ENCODE data around the gene STEAP3. TPM values are rescaled to one million over a fixed set of nuclear protein-coding genes. Genes with fewer than 3 reads are reported as not detected.

STEAP3 gene
- total RNA-seq, 1 donor from 2014 or later: 0.55 TPM

DNA sequence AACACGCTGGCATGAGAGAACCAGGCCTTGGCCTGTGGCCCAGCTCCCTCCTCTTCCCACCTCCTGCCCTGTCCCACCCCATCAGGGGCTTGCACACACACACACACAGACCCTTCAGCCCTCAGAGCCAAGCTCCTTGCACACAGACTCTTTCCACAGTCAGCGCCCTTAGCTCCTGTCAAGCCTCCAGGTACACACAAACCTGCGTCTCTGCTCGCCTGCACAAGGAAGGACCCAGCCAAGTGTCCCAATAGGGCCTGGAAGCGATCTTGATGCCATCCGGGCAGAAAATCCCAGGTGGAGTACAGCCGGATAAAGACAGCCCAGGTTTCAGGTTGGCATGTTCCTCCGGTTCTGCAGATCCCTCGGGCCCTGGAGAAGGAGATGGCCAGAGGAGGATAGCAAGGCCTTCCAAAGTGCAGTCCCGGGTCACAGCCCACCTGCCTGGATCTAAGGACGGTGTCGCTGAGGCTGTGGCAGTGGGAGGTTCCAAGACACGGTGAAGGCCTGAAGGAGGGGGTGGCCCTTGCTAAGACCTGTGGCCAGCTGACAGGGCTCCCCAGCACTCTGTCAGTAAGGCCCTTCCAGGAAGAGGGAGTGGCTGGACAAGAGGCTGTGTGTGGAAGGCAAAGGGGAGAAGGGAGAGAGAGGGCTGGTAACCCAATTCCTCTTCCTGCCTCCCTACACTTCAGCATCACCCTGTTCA is 18.5 kb upstream of the STEAP3 start:
- Mint-ChIP-seq H3K27me3 (ENCODE audit: low read depth) (no peaks in the 10 kb centered on the region), H3K4me1 (ENCODE audit: low read depth) (no peaks in the 10 kb centered on the region), H3K27ac (no peak overlapping the region), H3K4me3 (ENCODE audit: low read depth) (no peak overlapping the region), H3K9me3 (no peaks in the 10 kb centered on the region), H3K36me3 (ENCODE audit: low read depth) (no peaks in the 10 kb centered on the region)
- no peak for DNase-seq (ENCODE audit: low spot score)
- intact Hi-C loops (cut with micrococcal nuclease): no loop called here

DNA sequence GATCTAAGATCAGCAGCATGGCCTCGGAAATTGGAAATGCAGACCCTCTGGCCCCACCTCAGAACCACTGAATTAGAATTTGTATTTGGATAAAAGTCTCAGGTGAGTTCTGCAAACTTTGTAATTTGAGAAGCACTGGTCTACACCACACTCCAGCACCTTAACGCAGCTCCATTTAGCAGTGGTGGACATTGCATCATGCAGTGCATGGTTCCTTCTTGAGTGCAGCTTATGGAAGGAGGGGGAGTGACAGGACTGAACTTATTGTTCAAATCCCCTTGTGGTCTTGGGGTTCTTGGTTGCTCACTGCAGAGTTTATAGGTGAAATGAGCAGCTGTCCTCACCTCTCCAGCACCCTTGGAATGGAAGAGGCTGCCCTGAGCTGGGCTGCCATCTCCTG is 17.4 kb upstream of the STEAP3 start:
- Mint-ChIP-seq H3K9me3 (no peaks in the 10 kb centered on the region), H3K4me1 (ENCODE audit: low read depth) (no peaks in the 10 kb centered on the region), H3K4me3 (ENCODE audit: low read depth) (no peak overlapping the region), H3K36me3 (ENCODE audit: low read depth) (no peaks in the 10 kb centered on the region), H3K27ac (no peak overlapping the region), H3K27me3 (ENCODE audit: low read depth) (no peaks in the 10 kb centered on the region)
- no peak for DNase-seq (ENCODE audit: low spot score)
- intact Hi-C loops (cut with micrococcal nuclease): no loop called here

DNA sequence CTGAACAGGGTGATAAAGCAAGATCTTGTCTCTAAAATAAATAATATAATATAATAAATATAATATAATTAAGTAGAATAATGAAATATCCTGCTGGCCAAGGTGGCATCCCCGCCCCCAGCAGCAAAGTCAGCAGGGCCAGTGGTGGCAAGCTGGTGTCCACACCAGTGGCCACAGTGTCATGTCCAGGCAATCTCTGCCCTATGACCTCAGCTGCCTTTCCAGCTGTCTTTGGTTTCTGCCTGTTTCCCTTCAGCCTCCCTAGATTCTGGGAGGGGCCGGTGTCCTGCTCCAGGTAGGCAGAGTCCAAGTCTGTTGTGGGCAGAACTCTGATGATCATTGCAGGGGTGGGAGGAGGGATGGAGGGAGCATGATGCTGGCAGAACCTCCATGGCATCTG is 16.2 kb upstream of the STEAP3 start:
- no peaks in the 10 kb centered on the region for H3K9me3 Mint-ChIP-seq
- DNase-seq (ENCODE audit: low spot score): no peak
- H3K4me3 Mint-ChIP-seq (ENCODE audit: low read depth): no peak overlapping the region
- H3K4me1 Mint-ChIP-seq (ENCODE audit: low read depth): no peaks in the 10 kb centered on the region
- no peak overlapping the region for H3K27ac Mint-ChIP-seq
- H3K27me3 Mint-ChIP-seq (ENCODE audit: low read depth): no peaks in the 10 kb centered on the region
- no peaks in the 10 kb centered on the region for H3K36me3 Mint-ChIP-seq (ENCODE audit: low read depth)
- intact Hi-C loops (cut with micrococcal nuclease): no loop called here

DNA sequence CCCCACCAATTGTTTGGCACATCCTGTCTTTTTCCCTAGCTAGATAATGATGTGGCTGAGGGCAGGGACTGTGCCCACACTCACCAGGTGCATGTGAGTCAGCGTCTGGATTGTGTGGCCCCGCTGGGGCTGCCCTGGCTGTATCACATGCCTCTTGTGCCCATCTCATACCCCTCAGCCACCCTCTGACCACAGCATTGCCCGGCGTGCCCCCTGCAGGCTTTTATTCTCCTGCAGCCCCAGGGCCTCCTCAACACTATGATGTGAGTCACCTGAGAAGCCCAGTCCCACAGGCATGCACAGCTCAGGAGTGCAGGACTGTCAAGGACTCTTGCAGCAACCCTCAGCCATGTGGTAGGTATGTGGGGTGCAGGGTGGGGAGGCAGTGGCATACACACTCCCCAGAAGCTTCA is 14.8 kb upstream of the STEAP3 start:
- H3K4me3 Mint-ChIP-seq (ENCODE audit: low read depth): no peak overlapping the region
- no peak for DNase-seq (ENCODE audit: low spot score)
- no peaks in the 10 kb centered on the region for H3K27me3 Mint-ChIP-seq (ENCODE audit: low read depth)
- no peak overlapping the region for H3K27ac Mint-ChIP-seq
- H3K36me3 Mint-ChIP-seq (ENCODE audit: low read depth): no peaks in the 10 kb centered on the region
- H3K9me3 Mint-ChIP-seq: no peaks in the 10 kb centered on the region
- intact Hi-C loops (cut with micrococcal nuclease): no loop called here
- no peaks in the 10 kb centered on the region for H3K4me1 Mint-ChIP-seq (ENCODE audit: low read depth)

DNA sequence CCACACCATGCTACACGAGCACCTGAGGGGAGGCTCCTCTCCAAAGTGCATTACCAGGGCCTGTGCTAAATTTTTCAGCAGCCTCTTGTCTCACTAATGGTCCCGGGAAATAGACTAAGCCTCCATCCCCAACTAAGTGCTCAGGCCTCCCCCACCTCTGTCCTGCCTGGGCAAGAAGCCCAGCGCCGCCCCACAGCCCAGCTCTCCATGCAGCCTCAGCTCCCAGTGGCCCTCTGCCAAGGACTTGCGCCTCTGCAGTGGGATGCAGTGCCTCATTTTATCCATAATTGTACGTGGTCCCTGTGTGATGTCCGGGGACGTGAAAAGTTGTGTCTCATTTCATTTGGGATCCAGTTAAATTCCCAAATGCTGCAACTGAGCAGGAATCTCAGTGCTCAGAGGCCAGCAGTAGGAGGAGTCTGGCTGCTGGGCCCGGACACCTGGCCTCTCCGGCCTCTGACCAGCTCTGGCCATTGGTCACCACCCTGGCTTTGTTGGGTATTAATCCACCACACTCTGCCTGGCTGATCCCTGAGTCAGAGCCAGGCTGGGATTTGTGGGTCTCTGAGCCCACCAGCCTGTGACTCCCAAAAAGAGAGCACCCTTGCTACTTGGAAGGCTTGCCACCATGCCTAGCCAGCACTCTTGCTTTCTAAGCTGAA is 11.4 kb upstream of the STEAP3 start:
- intact Hi-C loops (cut with micrococcal nuclease): no loop called here
- Mint-ChIP-seq H3K9me3 (no peaks in the 10 kb centered on the region), H3K36me3 (ENCODE audit: low read depth) (no peaks in the 10 kb centered on the region), H3K27ac (no peak overlapping the region), H3K4me3 (ENCODE audit: low read depth) (no peak overlapping the region), H3K4me1 (ENCODE audit: low read depth) (no peaks in the 10 kb centered on the region), H3K27me3 (ENCODE audit: low read depth) (no peaks in the 10 kb centered on the region)
- no peak for DNase-seq (ENCODE audit: low spot score)

DNA sequence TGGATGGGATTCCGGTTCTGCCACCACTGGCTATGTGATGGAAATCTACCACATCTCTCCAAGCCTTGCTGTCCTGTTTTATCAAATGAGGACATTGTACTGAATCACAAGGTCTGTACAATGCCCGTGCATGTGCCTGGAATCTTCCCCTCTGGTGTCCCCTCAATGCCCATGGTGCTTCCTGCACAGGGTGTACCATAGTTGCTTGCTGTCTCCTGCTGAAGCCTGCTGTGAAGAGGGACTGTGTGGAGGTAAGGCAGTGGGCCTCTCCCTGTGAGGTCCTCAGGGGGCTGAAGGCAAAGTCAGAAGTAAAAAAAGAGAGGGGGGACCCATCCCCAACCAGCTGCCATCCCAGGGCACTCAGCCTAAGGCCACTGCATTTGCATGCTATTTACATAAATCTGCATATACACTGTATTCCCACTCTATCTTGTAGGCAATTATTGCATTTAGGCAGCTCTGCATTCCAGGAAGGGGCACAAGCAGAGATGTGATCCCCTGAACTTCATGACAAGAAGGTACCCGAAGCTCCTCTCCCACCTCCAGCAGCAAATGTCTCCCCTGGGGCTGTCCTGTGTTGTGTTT is 9.1 kb upstream of the STEAP3 start:
- H3K27ac Mint-ChIP-seq: no peak overlapping the region
- no peak for DNase-seq (ENCODE audit: low spot score)
- intact Hi-C loops (cut with micrococcal nuclease): no loop called here
- no peaks in the 10 kb centered on the region for H3K4me1 Mint-ChIP-seq (ENCODE audit: low read depth)
- no peaks in the 10 kb centered on the region for H3K9me3 Mint-ChIP-seq
- no peaks in the 10 kb centered on the region for H3K27me3 Mint-ChIP-seq (ENCODE audit: low read depth)
- no peak overlapping the region for H3K4me3 Mint-ChIP-seq (ENCODE audit: low read depth)
- no peaks in the 10 kb centered on the region for H3K36me3 Mint-ChIP-seq (ENCODE audit: low read depth)

DNA sequence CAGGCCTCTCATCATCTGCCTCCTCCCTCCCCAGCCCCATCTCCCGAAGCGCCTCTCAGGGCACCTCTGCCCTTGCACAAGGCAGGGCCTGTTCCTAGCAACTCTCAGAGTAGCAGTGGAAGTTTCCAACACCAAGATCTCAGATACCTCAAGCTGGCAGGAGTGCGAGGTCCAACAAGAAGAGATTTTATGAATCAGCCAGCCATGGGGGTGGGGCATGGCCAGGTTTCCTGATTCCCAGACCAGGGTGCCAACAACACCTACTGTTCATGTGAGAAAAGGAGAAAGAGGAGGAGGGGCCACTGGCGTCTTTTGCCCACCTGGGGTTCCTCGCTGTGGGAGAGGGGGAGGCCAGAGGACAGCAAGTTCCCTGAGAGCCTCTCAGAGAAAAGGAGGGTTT is 6.6 kb upstream of the STEAP3 start:
- Mint-ChIP-seq H3K9me3 (no peaks in the 10 kb centered on the region), H3K27ac (no peak overlapping the region), H3K36me3 (ENCODE audit: low read depth) (no peaks in the 10 kb centered on the region), H3K4me3 (ENCODE audit: low read depth) (no peak overlapping the region), H3K4me1 (ENCODE audit: low read depth) (no peaks in the 10 kb centered on the region), H3K27me3 (ENCODE audit: low read depth) (peaks cover 8% of the 10 kb centered on the region)
- DNase-seq (ENCODE audit: low spot score): no peak
- intact Hi-C loops (cut with micrococcal nuclease): no loop called here

DNA sequence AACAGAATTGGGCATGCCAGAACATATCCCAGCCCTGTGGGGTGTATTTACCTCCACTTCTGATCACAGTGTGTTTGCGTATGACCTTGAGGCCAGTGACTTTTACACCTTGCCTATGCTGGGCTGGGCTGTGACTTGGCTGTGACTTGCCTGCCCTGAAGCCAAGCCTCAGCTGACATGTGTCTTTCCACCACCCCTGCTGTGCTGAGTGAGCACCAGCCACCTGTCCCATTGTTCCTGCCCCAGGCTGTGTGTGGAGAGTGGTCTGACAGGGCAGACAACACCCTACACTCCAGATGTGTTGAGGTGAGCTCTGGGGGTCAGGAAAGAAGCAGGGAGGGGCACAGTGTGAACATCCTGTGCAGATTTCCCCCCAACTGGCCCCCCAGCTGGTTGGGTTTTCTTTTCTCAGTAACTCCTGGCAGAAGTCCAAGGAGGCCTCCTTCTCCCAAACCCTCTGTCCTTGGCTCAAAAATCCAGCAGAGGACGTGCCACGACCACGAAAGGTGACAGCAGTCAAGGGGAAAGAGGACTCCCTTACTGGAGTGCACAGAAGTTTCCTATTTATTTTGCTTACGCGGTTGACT is 5.1 kb upstream of the STEAP3 start:
- no peaks in the 10 kb centered on the region for H3K36me3 Mint-ChIP-seq (ENCODE audit: low read depth)
- no peak for DNase-seq (ENCODE audit: low spot score)

DNA sequence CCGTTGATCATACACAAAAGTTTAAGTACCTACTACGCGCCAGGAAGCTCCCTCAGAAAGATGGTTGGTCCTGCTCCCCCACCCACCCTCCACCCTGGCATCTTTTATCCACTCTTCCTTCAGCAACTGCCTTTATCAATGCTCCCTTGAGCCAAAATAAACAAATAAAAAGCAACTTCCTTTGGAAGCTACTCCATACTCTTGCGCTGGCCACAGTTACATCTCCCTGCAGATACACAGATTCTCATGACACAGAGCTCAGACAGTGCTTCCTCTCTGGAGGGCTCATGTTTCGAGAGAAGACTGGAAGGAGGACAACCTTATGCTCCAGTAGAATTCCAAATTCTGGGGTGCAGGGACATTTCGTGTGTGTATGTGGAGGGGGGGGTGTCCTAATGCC is 3.8 kb upstream of the STEAP3 start:
- Mint-ChIP-seq H3K27me3 (ENCODE audit: low read depth) (peaks cover 25% of the 10 kb centered on the region), H3K4me1 (ENCODE audit: low read depth) (no peaks in the 10 kb centered on the region), H3K4me3 (ENCODE audit: low read depth) (no peak overlapping the region), H3K36me3 (ENCODE audit: low read depth) (no peaks in the 10 kb centered on the region), H3K27ac (no peak overlapping the region), H3K9me3 (no peaks in the 10 kb centered on the region)
- no peak for DNase-seq (ENCODE audit: low spot score)
- intact Hi-C loops (cut with micrococcal nuclease): no loop called here

More for the DNA sequence above, 5.1 kb upstream of the STEAP3 start:
- H3K27ac Mint-ChIP-seq: no peak overlapping the region
- H3K9me3 Mint-ChIP-seq: no peaks in the 10 kb centered on the region
- H3K4me3 Mint-ChIP-seq (ENCODE audit: low read depth): no peak overlapping the region
- no peaks in the 10 kb centered on the region for H3K4me1 Mint-ChIP-seq (ENCODE audit: low read depth)
- intact Hi-C loops (cut with micrococcal nuclease): no loop called here
- H3K27me3 Mint-ChIP-seq (ENCODE audit: low read depth): peaks cover 20% of the 10 kb centered on the region

DNA sequence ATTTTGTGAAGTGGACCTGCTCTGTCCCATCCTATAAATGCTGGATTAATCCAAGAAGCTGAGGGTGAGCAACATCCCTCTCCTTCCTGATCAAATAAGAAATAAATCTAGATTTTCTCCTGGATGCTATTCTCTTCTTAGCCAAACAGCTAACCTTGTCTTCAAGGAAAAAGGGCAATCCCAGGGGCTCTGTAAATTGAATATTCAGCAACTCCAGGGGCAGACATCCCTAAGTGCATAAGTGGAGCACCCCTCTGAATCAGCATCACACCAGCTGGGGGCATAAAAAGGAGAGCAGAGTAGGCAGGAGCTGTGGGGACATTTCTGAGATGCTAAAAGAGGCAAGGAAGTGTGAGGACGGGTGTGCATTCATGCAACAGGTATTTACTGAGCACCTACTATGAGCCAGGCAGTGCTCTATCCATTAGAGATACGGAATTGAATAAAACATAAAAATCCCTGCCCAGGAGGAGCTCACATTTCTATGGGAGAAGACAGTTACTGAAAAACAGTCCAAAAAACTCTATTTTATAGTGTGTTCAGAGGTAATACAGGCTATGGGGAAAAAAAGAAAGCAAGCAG is 2.8 kb upstream of the STEAP3 start:
- H3K4me1 Mint-ChIP-seq (ENCODE audit: low read depth): no peaks in the 10 kb centered on the region
- intact Hi-C loops (cut with micrococcal nuclease): no loop called here
- peaks cover 33% of the 10 kb centered on the region for H3K27me3 Mint-ChIP-seq (ENCODE audit: low read depth)
- no peak overlapping the region for H3K27ac Mint-ChIP-seq
- no peak overlapping the region for H3K4me3 Mint-ChIP-seq (ENCODE audit: low read depth)
- H3K9me3 Mint-ChIP-seq: no peaks in the 10 kb centered on the region
- no peaks in the 10 kb centered on the region for H3K36me3 Mint-ChIP-seq (ENCODE audit: low read depth)
- no peak for DNase-seq (ENCODE audit: low spot score)

DNA sequence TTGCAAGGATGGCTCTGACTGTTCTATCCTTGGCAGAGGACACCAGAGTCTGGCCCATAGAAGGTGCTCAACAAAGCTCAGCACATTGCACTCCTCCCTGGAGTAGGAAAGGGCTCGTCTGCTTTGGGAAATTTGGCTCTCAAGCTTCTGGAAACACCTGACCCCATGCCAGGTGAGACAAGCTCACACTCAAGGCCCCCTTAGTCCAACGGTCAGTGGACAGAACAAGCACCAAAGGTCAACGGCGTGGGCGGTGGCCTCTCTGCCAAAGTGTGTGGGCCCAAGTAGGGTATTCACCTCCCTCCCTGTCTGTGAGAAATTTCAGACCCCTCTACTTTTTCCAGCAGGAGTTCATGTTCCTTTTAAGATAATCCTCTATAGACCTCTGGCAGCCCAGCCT is 2.0 kb upstream of the STEAP3 start:
- no peak overlapping the region for H3K27ac Mint-ChIP-seq
- peaks cover 34% of the 10 kb centered on the region for H3K27me3 Mint-ChIP-seq (ENCODE audit: low read depth)
- no peaks in the 10 kb centered on the region for H3K9me3 Mint-ChIP-seq
- H3K36me3 Mint-ChIP-seq (ENCODE audit: low read depth): no peaks in the 10 kb centered on the region
- DNase-seq (ENCODE audit: low spot score): no peak
- intact Hi-C loops (cut with micrococcal nuclease): no loop called here
- no peaks in the 10 kb centered on the region for H3K4me1 Mint-ChIP-seq (ENCODE audit: low read depth)
- no peak overlapping the region for H3K4me3 Mint-ChIP-seq (ENCODE audit: low read depth)

DNA sequence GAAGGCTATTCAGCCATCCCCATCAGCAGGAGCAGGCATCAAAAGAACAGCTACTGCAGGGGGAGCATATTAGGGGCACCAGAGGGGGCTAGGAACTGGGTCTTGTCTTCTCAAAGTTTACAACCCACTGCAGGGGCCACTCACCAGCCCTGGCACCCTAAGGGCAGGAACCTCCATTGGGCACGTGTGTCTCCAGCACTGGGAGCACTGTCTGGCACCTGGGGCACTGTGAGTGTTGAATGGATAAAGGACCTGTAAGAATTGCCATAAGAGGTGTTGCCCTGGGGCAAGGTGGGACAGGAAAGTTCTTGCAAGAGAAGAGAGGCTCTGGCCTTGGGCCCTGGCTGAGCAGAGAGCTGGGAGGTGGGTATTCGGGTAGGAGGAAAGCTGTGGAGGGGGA is 1.4 kb upstream of the STEAP3 start:
- H3K27me3 Mint-ChIP-seq (ENCODE audit: low read depth): peaks cover 34% of the 10 kb centered on the region
- no peak overlapping the region for H3K4me3 Mint-ChIP-seq (ENCODE audit: low read depth)
- H3K36me3 Mint-ChIP-seq (ENCODE audit: low read depth): no peaks in the 10 kb centered on the region
- no peaks in the 10 kb centered on the region for H3K4me1 Mint-ChIP-seq (ENCODE audit: low read depth)
- intact Hi-C loops (cut with micrococcal nuclease): no loop called here
- no peak for DNase-seq (ENCODE audit: low spot score)
- H3K9me3 Mint-ChIP-seq: no peaks in the 10 kb centered on the region
- H3K27ac Mint-ChIP-seq: no peak overlapping the region

All from activated T-helper 2 cell treated with anti-CD3 and anti-CD28 coated beads, Interferon-gamma antibody, Interleukin-2, Interleukin-4, amounts not matched to agents 10 μg/mL and 5 μg/mL and 100 μg/mL, durations not matched to agents 14 hours and 24 hours and 36 hours (primary cell).